NCI-H774 (cell line): ENCODE measurements around the gene ANO6.
"Not testable (repeated sequence)": the region's sequence is repeated elsewhere in the genome, so short reads cannot be mapped to it uniquely, and the experiment has no call there.

ENCODE experiments used
- DNase-seq: peaks from one replicate; lab custom pipeline; 2025; lab: John Stamatoyannopoulos, UW

ANO6 gene

DNA sequence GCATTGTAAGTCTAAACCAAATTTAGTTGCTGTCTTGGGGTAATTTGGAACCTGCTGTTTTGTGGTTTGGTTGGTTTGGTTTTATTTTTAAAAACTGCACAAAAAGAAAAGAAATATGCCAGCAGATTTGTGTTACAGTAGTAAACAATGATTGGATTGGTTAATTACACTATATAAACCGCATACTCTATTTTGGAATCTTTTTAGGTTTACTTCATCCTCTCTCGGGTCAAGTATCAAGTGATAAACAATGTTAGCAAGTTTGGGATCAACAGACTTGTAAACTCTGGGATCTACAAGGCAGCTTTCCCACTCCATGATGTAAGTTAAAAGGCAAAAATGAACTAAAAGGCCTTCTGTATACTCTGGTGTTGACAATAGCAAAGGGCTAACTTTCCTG is 132.4 kb downstream of the ANO6 start:
- DNase-seq, result no peak

DNA sequence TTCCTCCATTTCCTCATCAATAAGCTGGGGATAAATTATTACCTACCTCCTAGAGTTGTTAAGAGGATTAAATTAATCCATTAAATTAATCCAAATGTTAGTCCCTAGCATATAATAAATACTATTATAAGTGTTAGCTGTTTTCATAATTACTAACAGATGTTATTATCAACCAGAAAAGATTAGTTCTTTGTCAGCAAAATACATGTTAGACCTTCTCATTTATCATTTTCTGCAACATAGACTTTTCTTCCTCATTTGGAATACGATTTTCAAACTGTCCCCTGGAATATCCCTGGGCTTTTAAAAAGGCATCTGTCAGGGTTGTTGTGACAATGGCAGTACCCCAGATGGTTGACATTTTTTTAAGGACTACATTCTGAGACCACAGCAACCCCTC is 133.1 kb downstream of the ANO6 start:
- no peak for DNase-seq

DNA sequence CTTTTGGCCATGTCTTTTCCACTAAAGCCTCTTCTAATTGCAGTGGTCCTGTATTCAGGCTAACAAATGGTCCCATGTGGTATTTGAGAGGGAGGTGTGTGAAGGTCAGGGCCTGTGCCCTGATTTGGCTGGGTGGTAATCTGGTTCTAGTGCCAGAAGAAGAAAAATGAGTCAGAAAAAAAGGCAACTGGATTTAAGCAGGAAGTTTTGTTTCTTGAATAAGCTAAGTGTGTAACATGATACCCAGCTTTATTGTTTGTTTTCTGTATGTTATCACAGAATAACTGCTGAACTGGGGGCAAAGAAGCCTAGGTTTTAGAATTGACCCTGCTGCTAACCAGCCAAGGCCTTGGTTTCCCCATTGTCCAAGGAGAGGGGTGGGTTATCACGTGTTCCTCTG is 134.0 kb downstream of the ANO6 start:
- DNase-seq, result no peak

DNA sequence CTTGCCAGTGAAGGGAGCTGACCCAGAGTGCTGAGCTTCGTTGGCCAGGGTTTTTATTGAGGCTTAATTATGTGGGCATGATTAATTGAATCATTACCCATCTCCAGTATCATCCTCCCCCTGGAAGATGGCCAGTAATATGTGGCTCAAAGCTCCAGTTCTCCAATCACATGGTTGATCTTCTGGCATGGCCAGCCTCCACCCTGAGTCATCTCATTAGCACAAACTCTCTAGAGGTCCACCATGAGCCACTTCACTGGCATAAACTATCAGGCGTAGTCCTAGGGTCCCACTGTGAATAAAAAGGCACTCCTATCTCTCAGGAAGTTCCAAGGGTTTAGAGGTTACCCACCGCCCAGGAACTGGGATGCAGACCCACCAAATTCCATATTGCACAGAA is 135.0 kb downstream of the ANO6 start:
- DNase-seq, result no peak

DNA sequence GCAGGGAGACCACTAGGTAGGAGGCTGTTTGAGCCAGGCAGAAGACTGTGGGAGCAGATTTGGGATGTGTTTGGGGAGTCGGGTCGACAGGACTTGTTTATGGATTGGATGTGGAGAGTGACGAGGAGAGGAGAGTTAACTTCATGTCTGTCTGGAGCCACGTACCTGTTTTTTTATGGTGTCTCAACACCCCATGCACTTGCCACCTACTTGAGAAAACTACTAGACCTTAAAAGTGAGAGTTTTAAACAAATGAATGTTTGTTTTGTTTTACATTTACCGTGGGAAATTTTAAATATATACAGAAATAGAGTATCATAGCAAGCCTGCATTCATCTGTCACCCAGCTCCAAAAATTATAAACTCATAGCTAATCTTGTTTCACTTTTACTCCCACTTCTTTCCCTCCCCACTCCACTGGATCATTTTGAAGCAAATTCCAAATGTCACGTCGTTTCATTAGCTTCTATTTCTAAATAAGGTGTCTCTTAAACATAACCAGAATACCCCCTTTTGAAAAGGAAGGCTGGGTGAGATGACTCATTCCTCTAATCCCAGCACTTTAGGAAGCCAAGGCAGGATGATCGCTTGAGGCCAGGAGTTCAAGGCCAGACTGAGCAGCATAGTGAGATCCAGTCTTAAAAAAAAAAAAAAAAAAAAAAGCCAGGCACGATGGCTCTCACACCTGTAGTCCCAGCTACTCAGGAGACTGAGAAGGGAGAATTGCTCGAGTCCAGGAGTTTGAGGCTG is 136.2 kb downstream of the ANO6 start:
- DNase-seq, result no peak

DNA sequence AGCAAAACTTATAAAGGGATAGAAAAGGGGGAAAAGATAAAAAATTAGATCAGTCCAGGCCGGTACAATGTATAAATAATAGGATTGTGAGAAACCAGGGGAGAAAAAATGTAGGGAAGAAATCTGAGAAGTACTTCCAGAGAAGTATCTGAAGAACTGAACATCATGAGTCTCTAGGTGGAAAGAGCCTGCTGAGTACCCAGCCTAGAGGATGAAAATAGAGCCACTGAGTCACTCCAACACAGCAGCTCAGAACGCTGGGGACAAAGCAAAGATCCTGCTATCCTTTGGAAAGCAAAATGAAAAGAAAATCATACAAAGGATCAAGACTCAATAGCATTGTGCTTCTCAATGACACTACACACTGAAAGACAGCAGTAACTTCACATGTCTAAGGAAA is 138.0 kb downstream of the ANO6 start:
- no peak for DNase-seq

DNA sequence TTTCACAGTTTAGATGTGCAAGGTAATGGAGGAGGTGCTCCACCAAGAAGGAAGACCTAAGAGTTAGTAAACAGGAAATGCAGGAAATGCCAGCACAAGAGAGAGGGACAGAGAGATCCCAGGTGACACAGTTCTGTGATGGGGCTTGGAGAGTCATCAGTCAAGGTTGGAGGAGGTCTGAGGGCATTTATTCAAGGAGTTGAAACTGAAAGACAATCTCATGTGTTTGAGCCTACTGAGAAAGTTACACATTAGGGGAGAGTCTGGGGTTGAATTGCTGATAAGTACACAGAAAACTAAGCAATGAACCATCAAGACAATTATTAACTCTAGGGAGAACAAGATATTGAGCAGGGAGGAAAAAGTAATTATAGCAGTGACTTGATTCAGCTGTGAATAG is 138.5 kb downstream of the ANO6 start:
- DNase-seq, result no peak

DNA sequence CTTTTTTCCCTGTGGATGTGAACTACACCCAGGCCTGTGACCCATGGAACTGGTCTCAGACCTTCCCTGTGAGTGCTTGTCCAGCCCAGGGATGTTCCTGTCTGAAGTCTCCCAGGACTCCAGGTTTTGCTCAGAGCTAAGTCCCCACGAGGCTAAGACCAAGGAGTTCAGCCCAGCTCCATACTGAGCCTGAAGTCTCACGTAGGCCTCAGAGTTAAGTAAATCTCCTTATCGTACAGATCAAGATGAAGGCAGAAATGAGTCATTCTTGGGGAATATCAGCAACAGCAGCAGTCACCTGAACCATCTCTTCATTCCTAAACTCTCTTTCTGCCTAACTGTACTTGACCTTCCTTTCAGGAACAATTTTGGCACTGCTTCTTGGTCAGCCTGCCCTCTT is 139.8 kb downstream of the ANO6 start:
- DNase-seq, result no peak

DNA sequence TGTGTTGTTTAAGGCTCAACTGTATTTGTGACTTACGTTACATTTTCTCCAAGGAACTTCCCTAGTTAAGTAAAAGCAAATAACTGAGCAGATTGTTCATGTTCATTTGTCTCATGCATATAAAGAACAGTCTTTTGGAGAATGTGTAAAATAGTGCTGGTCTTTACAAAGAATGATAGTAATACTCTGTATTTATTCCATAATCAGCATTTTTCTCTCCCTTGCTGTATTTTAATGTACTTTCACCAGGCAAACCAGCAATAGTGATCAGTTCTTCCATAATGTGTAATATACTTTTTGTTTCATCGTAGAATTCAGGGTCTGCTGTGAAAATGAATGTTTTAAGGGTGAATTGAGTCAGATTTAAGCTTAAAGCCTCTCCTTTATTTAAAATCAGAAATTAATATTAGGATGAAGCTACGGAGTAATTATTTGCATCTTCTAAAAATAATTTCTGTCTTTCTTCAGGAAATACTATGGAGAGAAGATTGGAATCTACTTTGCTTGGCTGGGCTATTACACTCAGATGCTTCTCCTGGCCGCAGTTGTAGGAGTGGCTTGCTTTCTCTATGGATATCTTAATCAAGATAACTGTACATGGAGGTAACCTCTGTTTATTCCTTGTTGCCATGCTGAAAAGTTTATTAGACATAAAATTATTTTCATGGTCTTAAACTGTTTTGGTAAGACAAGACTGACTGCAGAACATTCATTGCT is 141.1 kb downstream of the ANO6 start:
- no peak for DNase-seq

DNA sequence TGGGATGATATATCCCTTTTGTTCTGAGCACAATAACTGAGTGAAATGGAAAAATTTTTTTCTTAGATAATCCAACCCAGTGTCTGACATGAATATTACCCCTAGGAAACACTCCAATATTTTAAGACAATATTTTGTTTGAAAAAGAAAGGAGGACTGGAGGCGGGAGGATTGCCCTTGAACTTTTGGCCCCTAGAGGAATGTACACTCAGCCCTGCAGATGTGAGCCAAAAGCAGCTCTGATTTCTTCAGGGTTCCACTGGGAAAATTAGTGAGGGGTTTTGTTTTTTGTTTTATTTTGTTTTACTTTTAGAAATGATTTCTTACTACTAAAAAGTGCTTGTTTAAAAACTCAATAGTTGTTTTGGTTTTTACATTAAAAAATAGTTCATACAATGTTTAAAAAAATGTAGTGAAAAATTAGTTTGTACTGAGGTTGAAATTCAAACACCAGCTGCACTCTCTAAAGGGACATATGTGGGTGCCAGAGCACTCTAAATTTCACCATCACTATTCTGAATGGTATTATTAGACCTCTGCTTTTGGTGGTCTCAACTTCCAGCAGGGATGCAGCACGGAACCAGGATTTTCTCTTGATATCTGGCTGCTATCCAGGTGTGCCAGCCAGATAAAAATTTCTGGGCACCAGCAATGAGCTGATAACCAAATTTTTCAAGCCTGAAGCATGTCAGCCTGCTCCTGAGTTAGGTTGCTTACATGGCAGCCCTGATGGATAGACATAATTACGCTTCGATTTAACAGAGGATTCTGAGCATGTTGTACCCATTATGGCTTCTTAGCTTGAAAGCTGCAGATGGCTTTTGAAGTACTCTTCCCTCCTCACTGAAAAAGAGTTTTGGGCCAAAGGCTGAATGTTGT is 141.9 kb downstream of the ANO6 start:
- DNase-seq, result no peak

DNA sequence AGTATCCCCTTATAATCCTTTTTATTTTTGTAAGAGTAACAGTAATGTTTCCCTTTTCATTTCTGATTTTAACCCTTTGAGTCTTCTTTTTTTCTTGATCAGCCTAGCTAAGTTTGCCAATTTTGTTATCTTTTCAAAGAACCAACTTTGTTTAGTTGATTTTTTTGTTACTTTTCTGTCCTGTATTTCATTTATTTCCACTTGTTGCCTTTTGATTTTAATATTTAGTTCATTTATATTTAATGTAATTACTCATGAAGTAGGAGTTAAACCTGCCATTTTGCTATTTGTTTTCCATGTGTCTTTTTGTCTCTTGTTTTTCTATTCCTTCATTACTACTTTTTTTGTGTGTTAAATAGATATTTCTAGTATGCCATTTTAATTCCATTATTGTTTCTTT is 146.4 kb downstream of the ANO6 start:
- no peak for DNase-seq

DNA sequence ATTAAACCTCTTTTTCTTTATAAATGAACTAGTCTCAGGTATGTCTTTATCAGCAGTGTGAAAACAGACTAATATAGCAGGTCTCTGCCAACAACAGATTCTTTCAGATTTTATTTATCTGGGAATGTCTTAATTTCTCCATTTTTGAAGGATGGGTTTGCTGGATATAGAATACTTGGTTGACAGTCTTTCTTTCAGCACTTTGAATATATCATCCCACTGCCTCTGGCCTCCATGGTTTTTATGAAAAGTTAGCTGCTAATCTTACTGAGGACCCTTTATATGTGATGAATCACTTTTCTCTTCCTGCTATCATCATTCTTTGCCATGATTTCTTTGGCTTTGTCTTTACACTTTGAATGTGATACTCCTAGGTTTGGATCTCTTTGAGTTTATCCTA is 148.0 kb downstream of the ANO6 start:
- DNase-seq, result no peak

DNA sequence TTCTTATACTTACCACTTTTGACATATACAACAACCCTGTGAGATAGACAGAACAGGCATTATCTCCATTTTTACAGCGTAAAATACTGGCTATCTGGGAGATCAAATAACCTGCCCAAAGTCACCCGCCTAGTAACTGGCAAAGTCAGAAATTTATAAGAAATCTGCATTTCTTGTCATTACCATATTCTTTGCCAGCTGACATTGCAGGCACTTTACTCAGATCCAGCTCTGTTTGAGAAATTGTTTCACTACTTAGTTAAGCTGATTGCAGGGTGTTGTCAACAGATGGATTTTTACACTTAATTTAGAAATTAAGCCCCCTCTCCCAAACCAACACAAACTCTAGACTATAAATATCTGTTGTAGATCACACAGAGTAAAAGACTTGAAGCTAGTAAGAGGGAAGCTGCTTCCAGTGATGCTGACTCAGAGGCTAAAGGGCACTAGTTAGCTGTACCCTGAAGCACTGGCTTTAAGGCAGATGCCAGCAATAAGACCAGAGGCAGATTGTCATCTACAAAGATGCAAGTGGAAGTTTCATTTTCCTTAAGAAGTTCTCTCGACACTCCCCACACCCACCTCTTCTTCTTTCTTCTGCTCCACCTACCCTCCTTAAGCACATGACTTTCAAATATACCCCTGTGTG is 153.1 kb downstream of the ANO6 start:
- DNase-seq, result no peak

DNA sequence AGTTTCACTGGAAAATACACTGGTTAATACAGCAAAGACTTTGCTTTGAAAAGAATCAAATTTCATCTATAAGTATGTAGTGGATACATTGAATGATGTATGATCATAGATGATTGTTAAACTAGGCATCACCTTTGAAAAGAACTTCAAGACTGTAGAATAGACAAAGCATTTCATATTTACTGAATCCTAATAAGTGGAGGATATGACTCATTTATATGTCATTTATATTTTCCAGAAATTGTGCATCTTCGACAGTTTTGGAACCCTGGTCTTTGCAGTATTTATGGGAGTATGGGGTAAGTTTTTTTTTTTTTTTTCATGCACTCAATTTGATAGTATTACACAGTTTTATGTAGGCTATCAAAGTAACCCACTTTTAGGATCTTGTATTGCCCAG is 161.9 kb downstream of the ANO6 start:
- no peak for DNase-seq

DNA sequence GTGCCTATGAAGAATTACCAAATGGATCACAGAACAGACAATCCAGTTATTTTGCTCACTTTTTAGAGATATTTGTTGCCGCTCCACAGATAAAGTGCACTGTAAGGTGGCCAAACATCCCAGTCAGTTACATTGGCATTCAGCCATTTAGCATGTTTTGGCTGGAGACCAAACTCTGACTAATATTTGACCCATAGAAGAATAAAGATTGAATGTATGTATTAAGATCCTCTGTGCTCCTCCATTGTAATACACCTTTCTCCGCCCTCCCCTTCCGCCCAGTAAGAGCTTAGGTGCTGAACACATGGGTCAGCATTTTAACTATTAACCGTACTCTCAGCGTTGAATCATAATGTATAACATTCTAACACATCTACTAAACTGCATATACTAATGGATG is 163.4 kb downstream of the ANO6 start:
- DNase-seq, result no peak

DNA sequence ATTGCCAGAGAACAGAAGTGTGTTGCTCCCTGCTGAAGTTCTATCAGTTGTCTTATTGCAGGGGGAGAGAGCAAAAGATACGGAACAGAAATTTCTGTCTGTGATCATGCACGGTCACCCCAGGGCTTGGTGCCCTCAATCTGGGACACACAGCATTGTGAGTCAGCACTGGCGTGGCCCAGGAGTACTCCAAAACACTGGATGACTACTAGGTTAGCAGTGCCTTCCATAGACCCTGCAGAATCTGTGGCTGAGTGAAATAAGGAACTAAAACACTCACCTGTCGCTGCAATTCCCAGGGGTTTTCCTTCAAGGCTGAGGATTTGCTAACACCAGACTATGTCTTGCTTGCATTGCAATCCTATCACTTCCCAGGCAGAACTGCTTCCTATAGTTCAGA is 165.5 kb downstream of the ANO6 start:
- no peak for DNase-seq

DNA sequence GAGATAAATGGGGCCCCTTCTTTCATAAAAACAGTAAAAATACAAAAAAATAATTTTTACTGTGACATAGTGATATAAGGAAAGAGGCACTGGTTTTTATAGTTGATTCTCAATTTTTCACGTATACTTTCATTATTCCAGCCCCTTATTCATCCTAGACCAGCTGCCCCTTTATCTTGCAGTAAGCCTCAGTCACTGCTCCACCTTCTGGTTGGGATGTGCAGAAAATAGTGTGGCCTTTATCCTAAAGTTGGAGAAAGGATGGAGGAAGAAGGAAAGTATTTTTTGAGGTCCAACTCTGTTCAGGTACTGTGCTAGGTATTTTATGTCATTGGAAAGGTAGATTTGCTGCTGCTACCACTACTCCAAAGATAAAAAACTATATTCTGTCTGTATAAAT is 172.7 kb downstream of the ANO6 start:
- no peak for DNase-seq

DNA sequence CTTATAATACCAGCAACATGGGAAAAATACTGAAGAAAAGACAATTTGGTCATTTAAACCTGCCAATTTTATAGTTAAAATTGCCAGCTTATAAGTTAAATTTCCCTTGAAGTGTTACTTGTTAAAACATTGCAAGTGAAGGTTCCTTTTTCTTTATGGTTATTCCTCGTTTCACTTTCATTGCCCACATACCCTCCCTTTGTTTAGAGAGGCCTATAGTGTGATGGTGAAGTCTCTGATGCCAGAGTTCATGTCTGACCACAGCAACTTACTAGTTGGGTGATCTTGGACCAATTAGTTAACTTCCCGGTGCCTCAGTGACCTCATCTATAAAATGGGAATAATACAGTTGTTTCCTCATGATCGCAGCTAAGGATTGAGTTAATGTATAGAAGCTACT is 173.5 kb downstream of the ANO6 start:
- no peak for DNase-seq

DNA sequence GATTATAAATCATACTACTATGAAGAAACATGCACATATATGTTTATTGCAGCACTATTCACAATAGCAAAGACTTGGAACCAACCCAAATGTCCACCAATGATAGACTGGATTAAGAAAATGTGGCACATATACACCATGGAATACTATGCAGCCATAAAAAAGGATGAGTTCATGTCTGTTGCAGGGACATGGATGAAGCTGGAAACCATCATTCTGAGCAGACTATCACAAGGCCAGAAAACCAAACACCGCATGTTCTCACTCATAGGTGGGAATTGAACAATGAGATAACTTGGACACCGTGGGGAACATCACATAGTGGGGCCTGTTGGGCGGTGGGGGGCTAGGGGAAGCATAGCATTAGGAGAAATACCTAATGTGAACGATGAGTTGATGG is 181.6 kb downstream of the ANO6 start:
- DNase-seq, result not testable (repeated sequence)

DNA sequence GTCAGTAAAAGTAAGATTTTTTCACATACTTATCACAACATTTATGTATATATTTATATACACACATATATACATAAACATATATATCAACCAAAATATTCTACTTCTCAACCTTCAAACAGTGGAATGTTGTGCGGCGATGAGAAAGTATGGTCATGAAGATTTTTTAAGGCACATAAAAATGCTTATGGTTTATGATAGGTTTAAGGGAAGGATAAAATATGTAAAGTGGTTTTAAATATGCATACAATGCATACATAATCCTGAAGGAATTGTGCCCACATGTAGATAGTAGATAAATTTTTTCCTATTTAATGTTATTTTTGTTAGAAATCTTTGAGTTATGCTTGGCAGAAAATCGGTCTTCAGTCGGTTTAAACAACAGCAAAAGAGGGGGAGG is 182.7 kb downstream of the ANO6 start:
- DNase-seq, result no peak

DNA sequence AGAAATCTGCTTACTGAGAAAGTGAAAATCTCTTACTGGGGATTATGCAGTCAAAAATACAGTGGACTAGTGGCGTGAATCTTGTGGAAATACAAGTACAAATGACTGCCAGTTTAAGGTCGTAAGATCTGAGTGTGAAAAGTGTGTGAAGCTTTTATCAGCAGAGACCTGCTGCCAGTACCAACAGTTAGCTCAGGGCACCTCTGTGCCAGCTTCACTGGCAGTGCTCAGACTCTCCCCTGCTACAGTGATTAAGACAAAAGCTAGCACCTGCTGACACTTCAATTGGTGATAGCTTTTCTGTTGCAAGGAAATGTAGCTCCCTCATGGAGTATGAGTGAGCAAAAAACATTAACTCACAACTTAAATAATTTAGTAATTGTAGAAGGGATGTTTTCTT is 185.1 kb downstream of the ANO6 start:
- peak; percentile 57 for DNase-seq

DNA sequence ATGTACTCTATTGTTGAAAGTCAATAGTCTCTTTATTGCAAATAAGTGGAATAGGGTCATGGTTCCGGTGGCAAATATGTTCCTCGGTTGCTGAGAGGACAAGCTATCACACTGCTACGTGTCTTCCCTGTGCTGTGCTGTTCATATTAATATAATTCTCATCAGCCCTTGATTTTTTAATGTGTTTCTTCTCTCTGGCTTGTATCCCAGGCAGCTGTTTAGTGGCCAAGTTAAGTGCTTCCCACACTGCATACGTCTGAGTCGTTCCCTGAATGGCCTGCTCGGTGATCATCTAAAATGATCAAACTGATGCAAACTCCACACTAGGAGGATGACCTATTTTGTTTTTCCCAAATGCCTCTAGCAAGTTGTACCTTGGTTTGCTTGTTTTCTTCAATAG is 186.4 kb downstream of the ANO6 start:
- peak; percentile 56 for DNase-seq
